Duodenal mucosa (tissue), 2 donors: ENCODE data around the gene RILP.

Experiments used
- H3K27ac ChIP-seq: one replicate; pipeline ENCODE4 v1.7.0; 2013; ENCODE audit warnings: low read depth, low read length
- H3K27me3 ChIP-seq, 2 donors: one replicate each; pipeline ENCODE4 v1.7.0; 2013; ENCODE audit warnings: low read length in 2 of 2, control low read depth in 1 of 2; ENCODE audit not compliant: insufficient read depth in 2 of 2, control insufficient read depth in 1 of 2
- H3K36me3 ChIP-seq, 2 donors: one replicate each; pipeline ENCODE4 v1.7.0; 2013; ENCODE audit warnings: low read length in 2 of 2, control low read depth in 1 of 2; ENCODE audit not compliant: insufficient read depth in 2 of 2, control insufficient read depth in 1 of 2
- H3K4me1 ChIP-seq, 2 donors: one replicate each; pipeline ENCODE4 v1.7.0; 2013; ENCODE audit warnings: low read length in 2 of 2, control low read depth in 1 of 2; ENCODE audit not compliant: insufficient read depth in 2 of 2, control insufficient read depth in 1 of 2
- H3K4me3 ChIP-seq, 2 donors: one replicate each; pipeline ENCODE4 v1.7.0; 2013; ENCODE audit warnings: low read length in 2 of 2, low read depth in 1 of 2
- H3K9ac ChIP-seq, 2 donors: one replicate each; pipeline ENCODE4 v1.7.0; 2013; ENCODE audit warnings: low read length in 2 of 2, low read depth in 1 of 2
- H3K9me3 ChIP-seq, 2 donors: one replicate each; pipeline ENCODE4 v1.7.0; 2013; ENCODE audit warnings: low read length in 2 of 2, control low read depth in 1 of 2; ENCODE audit not compliant: control insufficient read depth in 1 of 2

The RILP gene

GRCh38 chr17:1621273-1621954, 28.3 kb downstream of the RILP start:
- Histone ChIP-seq H3K9me3 (no peaks in the 10 kb centered on the region), H3K4me3 (no peak overlapping the region), H3K27ac (no peak overlapping the region), H3K36me3 (peaks cover 0 to 12% of the 10 kb centered on the region in 2 donors), H3K4me1 (peaks cover 23 to 28% of the 10 kb centered on the region in 2 donors), H3K27me3 (no peaks in the 10 kb centered on the region), H3K9ac (no peak overlapping the region)

DNA sequence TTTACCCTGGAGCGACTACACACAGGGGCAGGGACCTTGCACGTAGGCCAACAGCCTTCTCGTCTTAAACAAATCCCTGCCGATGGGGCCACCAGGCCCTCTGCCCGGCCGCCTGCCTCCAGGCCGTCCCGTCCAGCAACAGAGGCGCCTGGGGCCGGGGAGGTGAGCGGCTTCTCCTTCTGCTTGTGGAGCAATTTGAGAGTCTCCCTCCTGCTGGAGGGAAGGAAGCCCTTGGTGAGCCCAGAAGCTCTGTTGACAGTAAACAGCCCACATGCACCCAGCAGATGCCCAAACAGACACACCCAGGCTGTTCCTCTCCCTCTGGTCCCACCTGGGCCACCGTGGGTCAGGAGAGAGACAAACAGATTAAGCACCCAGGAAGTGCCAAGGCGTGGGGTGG, 29.2 kb downstream of the RILP start:
- H3K27ac ChIP-seq, result no peak overlapping the region
- H3K4me1 ChIP-seq, result peaks cover 14 to 19% of the 10 kb centered on the region in 2 donors
- H3K9ac ChIP-seq, result no peak overlapping the region
- no peak overlapping the region for H3K4me3 ChIP-seq
- no peaks in the 10 kb centered on the region for H3K9me3 ChIP-seq
- no peaks in the 10 kb centered on the region for H3K27me3 ChIP-seq
- peaks cover 0 to 17% of the 10 kb centered on the region in 2 donors for H3K36me3 ChIP-seq

DNA sequence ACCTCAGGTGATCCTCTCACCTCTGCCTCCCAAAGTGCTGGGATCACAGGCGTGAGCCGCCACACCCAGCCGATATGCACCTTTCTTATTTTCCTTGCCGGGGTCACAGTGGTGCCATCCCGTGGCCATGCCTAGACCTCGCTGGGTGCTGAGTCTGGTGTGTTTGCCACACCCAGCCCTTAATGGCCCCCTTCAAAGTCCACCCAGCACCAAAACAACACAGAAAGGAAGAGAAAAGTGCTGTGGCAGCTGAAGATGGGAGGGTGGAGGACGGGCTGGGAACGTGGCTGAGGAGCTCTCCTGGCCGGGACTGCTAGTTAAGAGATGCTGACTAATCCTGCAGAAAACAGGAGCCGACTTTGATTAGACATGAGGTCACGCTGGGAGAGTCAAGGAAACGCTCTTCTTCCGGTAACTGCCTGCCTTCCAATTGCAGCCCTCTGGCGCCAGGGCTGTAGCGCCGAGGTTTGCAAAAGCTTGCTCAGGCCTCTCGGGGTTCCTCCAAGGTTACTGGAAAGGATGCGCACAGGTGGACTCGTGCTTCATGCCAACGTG, 32.0 kb downstream of the RILP start:
- Histone ChIP-seq H3K9me3 (no peaks in the 10 kb centered on the region), H3K4me1 (peaks cover 6 to 14% of the 10 kb centered on the region in 2 donors), H3K4me3 (peak overlapping the region in 1 of 2 donors; percentile 23), H3K27me3 (no peaks in the 10 kb centered on the region), H3K9ac (peak overlapping the region; percentile 30 to 39), H3K36me3 (peaks cover 0 to 24% of the 10 kb centered on the region in 2 donors), H3K27ac (peak overlapping the region; percentile 69)

DNA sequence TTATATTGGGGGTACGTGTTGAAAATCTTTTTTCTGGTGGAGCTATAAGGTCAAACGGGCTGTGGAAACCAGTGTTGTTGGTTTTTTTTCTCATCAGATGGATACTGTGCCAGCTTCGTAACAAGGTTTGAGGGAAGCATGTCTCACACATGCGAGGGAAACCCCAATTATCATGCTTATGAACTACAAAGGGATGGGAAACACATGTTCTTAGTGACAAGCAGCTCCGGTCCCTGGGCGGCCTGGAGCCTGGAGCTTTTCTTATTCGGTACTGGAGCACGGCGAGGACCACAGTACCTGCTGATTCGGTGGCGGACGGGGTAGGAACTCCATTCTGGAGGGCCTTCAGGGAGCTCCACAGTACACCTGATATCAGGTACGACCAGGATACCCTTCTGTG, 33.6 kb downstream of the RILP start:
- Histone ChIP-seq H3K27me3 (no peaks in the 10 kb centered on the region), H3K36me3 (peaks cover 0 to 21% of the 10 kb centered on the region in 2 donors), H3K9me3 (no peaks in the 10 kb centered on the region), H3K9ac (no peak overlapping the region), H3K4me3 (no peak overlapping the region), H3K27ac (no peak overlapping the region), H3K4me1 (peaks cover 6 to 12% of the 10 kb centered on the region in 2 donors)

DNA sequence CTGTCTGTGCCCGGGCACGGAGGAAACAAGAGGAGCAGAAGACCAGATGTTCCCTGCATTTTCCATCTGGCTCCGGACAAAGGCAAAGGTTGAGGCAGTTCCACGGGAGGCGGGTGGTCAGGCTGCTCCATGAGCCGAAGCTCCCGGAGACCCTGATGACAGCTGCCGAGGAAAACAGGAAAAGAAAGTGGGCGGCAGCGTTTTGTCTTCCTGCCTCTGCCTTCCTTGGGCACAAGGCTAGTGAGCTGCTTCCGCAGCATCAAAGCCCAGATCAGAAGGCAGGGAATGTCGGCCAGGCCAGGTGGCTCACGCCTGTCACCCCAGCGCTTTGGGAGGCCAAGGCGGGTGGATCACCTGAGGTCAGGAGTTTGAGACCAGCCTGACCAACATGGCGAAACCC, 37.3 kb downstream of the RILP start:
- Histone ChIP-seq H3K4me1 (no peaks in the 10 kb centered on the region), H3K9ac (no peak overlapping the region), H3K27ac (no peak overlapping the region), H3K27me3 (no peaks in the 10 kb centered on the region), H3K36me3 (peaks cover 0 to 20% of the 10 kb centered on the region in 2 donors), H3K9me3 (no peaks in the 10 kb centered on the region), H3K4me3 (no peak overlapping the region)

DNA sequence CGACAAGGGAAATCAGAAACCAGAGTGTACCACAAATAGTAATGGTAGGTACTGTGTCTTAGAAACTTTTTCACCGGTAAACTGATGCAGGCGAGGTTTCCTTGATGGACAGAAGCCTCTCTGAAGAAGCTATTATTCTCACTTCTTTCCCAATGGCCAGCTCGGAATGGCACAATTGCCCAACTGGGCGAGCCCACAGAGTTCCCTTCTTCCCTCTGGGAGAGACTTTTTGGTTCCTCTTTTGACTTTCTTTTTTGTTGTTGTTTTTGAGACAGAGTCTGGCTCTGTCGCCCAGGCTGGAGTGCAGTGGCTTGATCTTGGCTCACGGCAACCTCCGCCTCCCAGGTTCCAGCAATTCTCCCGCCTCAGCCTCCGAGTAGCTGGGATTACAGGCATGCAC, 38.0 kb downstream of the RILP start:
- Histone ChIP-seq H3K27me3 (no peaks in the 10 kb centered on the region), H3K9me3 (no peaks in the 10 kb centered on the region), H3K4me1 (no peaks in the 10 kb centered on the region), H3K27ac (no peak overlapping the region), H3K36me3 (peaks cover 0 to 20% of the 10 kb centered on the region in 2 donors), H3K9ac (no peak overlapping the region), H3K4me3 (no peak overlapping the region)

GRCh38 chr17:1608676-1609075, 41.0 kb downstream of the RILP start:
- H3K9me3 ChIP-seq, result no peaks in the 10 kb centered on the region
- H3K9ac ChIP-seq, result no peak overlapping the region
- no peak overlapping the region for H3K27ac ChIP-seq
- H3K4me1 ChIP-seq, result no peaks in the 10 kb centered on the region
- no peak overlapping the region for H3K4me3 ChIP-seq
- no peaks in the 10 kb centered on the region for H3K27me3 ChIP-seq
- H3K36me3 ChIP-seq, result peaks cover 0 to 8% of the 10 kb centered on the region in 2 donors

DNA sequence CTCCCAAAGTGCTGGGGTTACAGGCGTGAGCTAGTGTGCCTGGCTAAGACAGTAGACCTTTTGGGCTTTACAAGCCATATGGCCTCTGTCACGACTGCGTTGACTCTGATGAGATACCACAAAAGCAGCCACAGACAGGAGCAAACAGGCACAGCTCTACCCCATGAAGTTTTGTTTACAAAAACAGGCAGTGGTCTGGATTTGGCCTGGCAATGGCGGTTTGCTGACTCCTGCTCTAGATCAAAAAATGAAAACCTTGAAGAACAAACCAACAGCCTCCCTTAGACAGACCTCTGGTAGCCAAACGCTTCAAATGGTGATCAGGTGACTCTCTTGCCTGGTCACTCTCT, 41.7 kb downstream of the RILP start:
- no peak overlapping the region for H3K9ac ChIP-seq
- no peaks in the 10 kb centered on the region for H3K27me3 ChIP-seq
- H3K4me3 ChIP-seq, result no peak overlapping the region
- peaks cover 0 to 5% of the 10 kb centered on the region in 2 donors for H3K36me3 ChIP-seq
- H3K27ac ChIP-seq, result no peak overlapping the region
- no peaks in the 10 kb centered on the region for H3K9me3 ChIP-seq
- H3K4me1 ChIP-seq, result no peaks in the 10 kb centered on the region

- peak overlapping the region; percentile 43 for H3K27ac ChIP-seq
- peaks cover 0 to 11% of the 10 kb centered on the region in 2 donors for H3K36me3 ChIP-seq
- no peak overlapping the region for H3K4me3 ChIP-seq
- no peaks in the 10 kb centered on the region for H3K9me3 ChIP-seq
- H3K27me3 ChIP-seq, result no peaks in the 10 kb centered on the region
- H3K4me1 ChIP-seq, result no peaks in the 10 kb centered on the region
- no peak overlapping the region for H3K9ac ChIP-seq
Observed at GRCh38 chr17:1606352-1606985, 43.2 kb downstream of the RILP start.

DNA sequence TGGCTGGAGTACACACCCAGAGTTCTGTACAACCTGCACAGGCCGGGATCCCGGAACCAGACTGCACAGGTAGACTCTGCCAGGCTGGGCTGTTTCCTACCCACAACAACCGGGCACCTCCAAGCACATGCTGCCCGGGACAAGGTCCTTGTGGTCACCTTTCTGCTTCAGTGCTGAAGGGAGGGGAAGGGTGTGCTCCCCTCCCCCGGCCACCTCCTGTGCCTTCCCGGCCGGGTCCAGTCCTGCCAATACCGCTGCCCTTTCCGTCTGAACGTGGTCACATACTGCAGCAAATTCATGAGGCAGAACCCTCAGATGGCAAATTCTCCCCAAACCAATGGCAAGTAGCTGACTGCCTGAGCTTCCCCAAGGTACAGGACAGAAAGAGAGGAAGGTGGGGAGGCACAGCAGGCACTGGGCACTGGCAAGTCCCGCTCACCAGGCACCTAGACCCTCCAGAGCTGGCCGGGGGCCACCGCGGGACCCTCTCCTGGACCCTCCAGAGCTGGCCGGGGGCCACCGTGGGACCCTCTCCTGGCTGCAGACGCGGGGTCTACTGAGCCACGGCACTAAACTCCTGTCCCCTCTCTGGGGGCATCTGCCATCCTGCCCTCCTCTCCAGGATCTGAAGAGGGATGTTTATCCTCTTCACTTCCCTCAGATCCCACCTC, 43.9 kb downstream of the RILP start:
- Histone ChIP-seq H3K36me3 (peaks cover 0 to 12% of the 10 kb centered on the region in 2 donors), H3K9me3 (no peaks in the 10 kb centered on the region), H3K9ac (no peak overlapping the region), H3K27me3 (no peaks in the 10 kb centered on the region), H3K4me3 (no peak overlapping the region), H3K27ac (peak overlapping the region; percentile 22), H3K4me1 (no peaks in the 10 kb centered on the region)
